Keratinocyte (primary cell): ENCODE measurements around the gene PRR23E. TPM values are rescaled to one million over a fixed set of nuclear protein-coding genes. Genes with fewer than 3 reads are reported as not detected.

ENCODE experiments used
- DNase-seq: peaks from one replicate; pipeline ENCODE4 v3.0.0-alpha.2; 2011; ENCODE audit warnings: low read depth, missing footprints, low spot score
- FAIRE-seq: peaks from 2 replicates; lab custom pipeline; 2011; peaks lifted over from hg19 to GRCh38; lab: Jason Lieb, UNC
- H2AFZ ChIP-seq: 2 replicates; pipeline ENCODE4 v1.6.0; 2012; ENCODE audit warnings: low read length, control low read depth, inconsistent platforms; ENCODE audit not compliant: control insufficient read depth
- H3K27ac ChIP-seq: 2 replicates; pipeline ENCODE4 v1.5.1; 2011; ENCODE audit warnings: low read length; ENCODE audit not compliant: control insufficient read depth, insufficient read depth
- H3K27me3 ChIP-seq: 3 replicates; pipeline ENCODE4 v1.6.0; 2011; ENCODE audit warnings: low read length; ENCODE audit not compliant: control insufficient read depth, insufficient read depth; ENCODE audit errors: extremely low read depth
- H3K36me3 ChIP-seq, 2 experiments: 2 replicates in 1 of 2; 3 replicates in 1 of 2; pipeline ENCODE4 v1.5.1; 2011; ENCODE audit warnings: low read length in 2 of 2, mild to moderate bottlenecking in 1 of 2; ENCODE audit not compliant: control insufficient read depth in 2 of 2, insufficient read depth in 2 of 2; ENCODE audit errors: extremely low read depth in 1 of 2
- H3K4me1 ChIP-seq: 3 replicates; pipeline ENCODE4 v1.5.1; 2011; ENCODE audit warnings: low read length; ENCODE audit not compliant: control insufficient read depth, insufficient read depth; ENCODE audit errors: extremely low read depth
- H3K4me2 ChIP-seq: 3 replicates; pipeline ENCODE4 v1.6.0; 2011; ENCODE audit warnings: low read depth, low read length; ENCODE audit not compliant: control insufficient read depth, insufficient read depth; ENCODE audit errors: extremely low read depth
- H3K4me3 ChIP-seq, 3 experiments: fragments of 200-600 bp in 1 of 3; sonication (generic) in 1 of 3; 2 replicates in 2 of 3; 3 replicates in 1 of 3; pipeline ENCODE4 v1.5.1; 2011 to 2016; ENCODE audit warnings: low read length in 3 of 3, mild to moderate bottlenecking in 3 of 3, control low read depth in 2 of 3, inconsistent platforms in 1 of 3, low read depth in 1 of 3, mixed read lengths in 1 of 3, mixed run types in 1 of 3, moderate library complexity in 1 of 3; ENCODE audit not compliant: control insufficient read depth in 2 of 3, insufficient read depth in 2 of 3; ENCODE audit errors: extremely low read depth in 1 of 3
- H3K79me2 ChIP-seq: 2 replicates; pipeline ENCODE4 v1.6.0; 2012; ENCODE audit warnings: low read length; ENCODE audit not compliant: control insufficient read depth, insufficient read depth
- H3K9ac ChIP-seq: 3 replicates; pipeline ENCODE4 v1.6.0; 2011; ENCODE audit warnings: low read length; ENCODE audit not compliant: control insufficient read depth, insufficient read depth; ENCODE audit errors: extremely low read depth
- H3K9me1 ChIP-seq: 3 replicates; pipeline ENCODE4 v1.6.0; 2011; ENCODE audit warnings: low read length; ENCODE audit not compliant: control insufficient read depth, insufficient read depth; ENCODE audit errors: extremely low read depth
- H3K9me3 ChIP-seq: 2 replicates; pipeline ENCODE4 v1.5.1; 2012; ENCODE audit warnings: low read depth, low read length; ENCODE audit not compliant: control insufficient read depth
- H4K20me1 ChIP-seq: 3 replicates; pipeline ENCODE4 v1.6.0; 2011; ENCODE audit warnings: low read length; ENCODE audit not compliant: control insufficient read depth, insufficient read depth; ENCODE audit errors: extremely low read depth
- CTCF ChIP-seq, 3 experiments: IDR thresholded peaks in 1 of 3; conservative IDR thresholded peaks in 1 of 3; optimal IDR thresholded peaks in 1 of 3; 2 replicates in 2 of 3; 3 replicates in 1 of 3; pipeline versions ENCODE3 to v1.5.1; 2011; ENCODE audit warnings: low read length in 3 of 3, mild to moderate bottlenecking in 3 of 3, moderate library complexity in 2 of 3, control low read depth in 1 of 3, inconsistent platforms in 1 of 3; ENCODE audit not compliant: insufficient read depth in 2 of 3; ENCODE audit errors: extremely low read depth in 1 of 3
- EZH2 ChIP-seq: IDR thresholded peaks from one replicate; pipeline ENCODE4 v1.6.1; 2012; ENCODE audit warnings: inconsistent platforms, mild to moderate bottlenecking, low read length, moderate library complexity
- dilution Hi-C: fragments of 300-500 bp; cut with MboI; formaldehyde crosslinking; loops from one replicate; pipeline ENCODE4 v1.7.0; 2020; ENCODE audit warnings: low sequenced_read_pairs; ENCODE audit not compliant: extremely low pct_ligation_motif_present
- polyA plus RNA-seq, 5 experiments: library from polyadenylated mRNA; depleted of rRNA in 3 of 5; stranded (reverse) in 3 of 5; stranded (forward) in 1 of 5; unstranded in 1 of 5; fragments of >200 nt; gene quantifications; 1 replicate in 1 of 5; 2 replicates in 3 of 5; 3 replicates in 1 of 5; pipeline versions ENCODE4 v1.2.1 to v1.2.3, GENCODE V29; 2011 to 2012; ENCODE audit warnings: missing spikeins in 2 of 5, low read depth in 1 of 5, low replicate concordance in 1 of 5

The PRR23E gene
- polyA plus RNA-seq, 1 donor (not counting 4 experiments of a cell fraction or from before 2014, with no cell fraction given): not detected

- DNase-seq (no peak), FAIRE-seq (no peak)
- no peak overlapping the region for H3K4me2 ChIP-seq
- no peak overlapping the region for H2AFZ ChIP-seq
- no peaks in the 10 kb centered on the region for H3K36me3 ChIP-seq
- H3K27me3 ChIP-seq: peaks cover 6% of the 10 kb centered on the region
- no peaks in the 10 kb centered on the region for H3K79me2 ChIP-seq
- no peaks in the 10 kb centered on the region for H3K9me3 ChIP-seq
- H3K9ac ChIP-seq: no peak overlapping the region
- dilution Hi-C loops: no loop called here
- H4K20me1 ChIP-seq: no peaks in the 10 kb centered on the region
- H3K4me1 ChIP-seq: no peaks in the 10 kb centered on the region
- TF ChIP-seq EZH2 (no peak), CTCF (optimal IDR thresholded peaks at IDR 0.05 in 1 of 3, IDR thresholded peaks at IDR 0.05 in 1 of 3, conservative IDR thresholded peaks at IDR 0.05 in 1 of 3; ENCODE audit: extremely low read depth in 1 of 3, insufficient read depth in 2 of 3, low read length in 3 of 3) (no peak)
- H3K4me3 ChIP-seq: no peak overlapping the region
- no peak overlapping the region for H3K27ac ChIP-seq
- H3K9me1 ChIP-seq: no peaks in the 10 kb centered on the region
These were observed 16.4 kb downstream of the PRR23E start for GRCh38 chr3:127209155-127209839.

- Histone ChIP-seq H3K9me3 (no peaks in the 10 kb centered on the region), H2AFZ (no peak overlapping the region), H4K20me1 (no peaks in the 10 kb centered on the region), H3K4me3 (no peak overlapping the region), H3K27ac (no peak overlapping the region), H3K36me3 (no peaks in the 10 kb centered on the region), H3K9ac (no peak overlapping the region), H3K9me1 (no peaks in the 10 kb centered on the region), H3K79me2 (no peaks in the 10 kb centered on the region), H3K4me2 (no peak overlapping the region), H3K4me1 (no peaks in the 10 kb centered on the region), H3K27me3 (peaks cover 6% of the 10 kb centered on the region)
- TF ChIP-seq EZH2 (no peak), CTCF (optimal IDR thresholded peaks at IDR 0.05 in 1 of 3, IDR thresholded peaks at IDR 0.05 in 1 of 3, conservative IDR thresholded peaks at IDR 0.05 in 1 of 3; ENCODE audit: extremely low read depth in 1 of 3, insufficient read depth in 2 of 3, low read length in 3 of 3) (no peak)
- FAIRE-seq (no peak), DNase-seq (no peak)
- dilution Hi-C loops: no loop called here
These were observed 17.1 kb downstream of the PRR23E start for GRCh38 chr3:127209840-127210653.
